OCI-LY7 (cell line): ENCODE measurements around the gene LRRC18.

Source experiments
- EZH2phosphoT487 ChIP-seq: fragments of 200-600 bp; sonication (generic); IDR thresholded peaks from 2 replicates; pipeline ENCODE4 v1.6.1; 2018; ENCODE audit warnings: low read depth, borderline replicate concordance, mild to moderate bottlenecking, mixed run types, antibody characterized with exemption, low read length, moderate library complexity, mixed read lengths
- TF ChIP-seq, protein P1 (sequence below): fragments of 200-600 bp; sonication (generic); conservative IDR thresholded peaks from 2 replicates; pipeline ENCODE4 v1.5.1; 2014; ENCODE audit warnings: mild to moderate bottlenecking, antibody characterized with exemption, low read length, moderate library complexity, mixed read lengths

DNA sequence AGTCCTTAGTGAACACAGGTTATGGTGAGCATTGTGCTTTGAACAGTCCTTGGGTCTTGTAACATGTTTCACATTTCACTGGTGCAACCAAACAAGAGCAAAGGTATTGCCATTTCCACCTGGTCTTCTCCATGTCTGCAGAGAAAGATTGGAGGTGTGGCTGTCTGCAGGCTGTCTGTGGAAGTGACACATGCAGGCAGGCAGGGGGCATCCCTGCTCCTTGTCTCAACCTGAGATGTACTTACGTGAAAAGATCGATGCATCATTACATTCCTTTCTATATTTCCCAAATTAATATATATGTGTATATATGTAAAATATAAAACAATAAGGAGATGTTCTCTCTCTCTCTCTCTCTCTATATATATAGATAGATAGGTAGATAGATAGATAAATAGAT lies 54.3 kb downstream of the LRRC18 start:
- TF ChIP-seq, protein P1, sequence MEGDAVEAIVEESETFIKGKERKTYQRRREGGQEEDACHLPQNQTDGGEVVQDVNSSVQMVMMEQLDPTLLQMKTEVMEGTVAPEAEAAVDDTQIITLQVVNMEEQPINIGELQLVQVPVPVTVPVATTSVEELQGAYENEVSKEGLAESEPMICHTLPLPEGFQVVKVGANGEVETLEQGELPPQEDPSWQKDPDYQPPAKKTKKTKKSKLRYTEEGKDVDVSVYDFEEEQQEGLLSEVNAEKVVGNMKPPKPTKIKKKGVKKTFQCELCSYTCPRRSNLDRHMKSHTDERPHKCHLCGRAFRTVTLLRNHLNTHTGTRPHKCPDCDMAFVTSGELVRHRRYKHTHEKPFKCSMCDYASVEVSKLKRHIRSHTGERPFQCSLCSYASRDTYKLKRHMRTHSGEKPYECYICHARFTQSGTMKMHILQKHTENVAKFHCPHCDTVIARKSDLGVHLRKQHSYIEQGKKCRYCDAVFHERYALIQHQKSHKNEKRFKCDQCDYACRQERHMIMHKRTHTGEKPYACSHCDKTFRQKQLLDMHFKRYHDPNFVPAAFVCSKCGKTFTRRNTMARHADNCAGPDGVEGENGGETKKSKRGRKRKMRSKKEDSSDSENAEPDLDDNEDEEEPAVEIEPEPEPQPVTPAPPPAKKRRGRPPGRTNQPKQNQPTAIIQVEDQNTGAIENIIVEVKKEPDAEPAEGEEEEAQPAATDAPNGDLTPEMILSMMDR: peak; percentile 41
- no peak for TF ChIP-seq EZH2phosphoT487
